Mucosa of descending colon (tissue), 3 donors: ENCODE data around the gene ALG8. TPM values are rescaled to one million over a fixed set of nuclear protein-coding genes. Genes with fewer than 3 reads are reported as not detected.

Experiments
- ATAC-seq: fragments of 200-7000 bp; cut with Tn5 transposase; one replicate; pipeline ENCODE4 v1.9.1; 2020; ENCODE audit warnings: mild to moderate bottlenecking, moderate library complexity
- DNase-seq, 3 donors: peaks; one replicate each; pipeline ENCODE4 v3.0.0-alpha.2; 2020
- H3K36me3 ChIP-seq: fragments of 200-600 bp; one replicate; pipeline ENCODE4 v1.8.0; 2021; ENCODE audit warnings: low read depth, mild to moderate bottlenecking
- H3K4me1 ChIP-seq: fragments of 200-600 bp; one replicate; pipeline ENCODE4 v1.8.0; 2021; ENCODE audit warnings: low read depth, mild to moderate bottlenecking
- H3K4me3 ChIP-seq: fragments of 200-600 bp; one replicate; pipeline ENCODE4 v1.8.0; 2021; ENCODE audit warnings: mild to moderate bottlenecking
- H3K9me3 ChIP-seq: fragments of 200-600 bp; one replicate; pipeline ENCODE4 v1.8.0; 2021; ENCODE audit warnings: mild to moderate bottlenecking
- intact Hi-C, 2 donors: fragments of 100-400 bp; cut with DNase I in 1 of 2; cut with micrococcal nuclease in 1 of 2; formaldehyde crosslinking; loops; one replicate each; pipeline versions ENCODE4 v1.11.0 to v1.11.1; 2022; cut with DNase I, micrococcal nuclease
- total RNA-seq, 3 donors: library from RNA; stranded (reverse); fragmentation: NEBNext Ultra II Directional in 2 of 3; extraction: Animal tissue kit (Norgen Biotek cat#: 25700) in 2 of 3; gene quantifications; one replicate each; pipeline versions ENCODE4 v1.2.1 to v1.2.4, GENCODE V29; 2021 to 2023
- TF ChIP-seq, protein P1 (sequence below): fragments of 200-600 bp; IDR thresholded peaks from one replicate; pipeline ENCODE4 v1.8.0; 2022; ENCODE audit warnings: antibody characterized with exemption, mild to moderate bottlenecking
- donor health status: DM: no; HTN: no; CAD: no; lungs with moderate emphysema.
- donor health status: DM: no; HTN: no; CAD: no.
- donor health status: DM: no; HTN: yes; CAD: no.

Gene ALG8
- total RNA-seq, 3 donors from 2014 or later, result 24.3 to 32.7 (median 28.3) TPM

DNA sequence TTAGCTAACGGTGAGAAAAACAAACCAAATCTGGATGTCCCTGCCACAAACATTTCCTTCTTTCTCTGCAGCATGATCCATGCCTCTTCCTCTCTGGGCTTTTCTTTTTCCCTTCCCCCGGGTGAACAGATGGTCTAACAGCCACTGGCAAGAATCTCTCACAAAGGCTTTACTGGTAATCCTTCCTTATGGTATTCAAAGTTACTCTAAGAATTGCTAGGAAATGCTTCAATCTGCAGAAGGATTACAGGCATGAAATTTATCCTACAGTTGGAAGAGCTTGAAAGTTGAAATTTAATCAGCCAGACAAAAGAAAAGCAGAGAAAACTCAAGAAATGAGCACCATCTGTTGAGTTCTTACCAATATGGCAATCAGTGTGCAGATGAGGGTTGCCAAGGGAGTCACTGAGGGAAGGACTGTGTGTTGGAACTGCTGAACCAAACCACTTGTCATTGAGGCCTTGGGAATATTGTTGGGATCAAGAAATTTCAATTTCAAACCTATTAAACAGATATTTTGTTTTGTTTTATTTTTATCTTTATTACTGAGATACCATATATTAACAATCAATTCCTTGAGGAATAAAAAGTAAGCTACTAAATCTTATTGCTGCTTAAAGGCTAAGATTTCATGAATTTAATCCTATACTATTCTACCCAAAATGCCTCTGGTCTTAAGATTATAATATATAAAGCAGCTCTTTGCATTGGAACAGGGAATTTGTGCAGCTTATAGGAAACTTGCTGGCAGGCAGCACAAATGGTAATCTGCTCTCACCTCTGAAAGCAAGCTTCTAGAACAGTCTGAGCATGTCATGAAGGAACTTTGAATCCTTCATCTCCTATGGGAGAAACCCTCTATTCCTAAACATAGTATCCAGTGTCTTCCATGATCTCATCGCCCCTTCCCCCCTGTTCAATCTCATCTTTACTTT is 30.1 kb downstream of the ALG8 start:
- Histone ChIP-seq H3K36me3 (no peaks in the 10 kb centered on the region), H3K4me1 (no peaks in the 10 kb centered on the region), H3K4me3 (no peak overlapping the region), H3K9me3 (no peaks in the 10 kb centered on the region)
- no peak for ATAC-seq
- intact Hi-C loops, result no loop called here
- DNase-seq, result no peak
- TF ChIP-seq, protein P1, sequence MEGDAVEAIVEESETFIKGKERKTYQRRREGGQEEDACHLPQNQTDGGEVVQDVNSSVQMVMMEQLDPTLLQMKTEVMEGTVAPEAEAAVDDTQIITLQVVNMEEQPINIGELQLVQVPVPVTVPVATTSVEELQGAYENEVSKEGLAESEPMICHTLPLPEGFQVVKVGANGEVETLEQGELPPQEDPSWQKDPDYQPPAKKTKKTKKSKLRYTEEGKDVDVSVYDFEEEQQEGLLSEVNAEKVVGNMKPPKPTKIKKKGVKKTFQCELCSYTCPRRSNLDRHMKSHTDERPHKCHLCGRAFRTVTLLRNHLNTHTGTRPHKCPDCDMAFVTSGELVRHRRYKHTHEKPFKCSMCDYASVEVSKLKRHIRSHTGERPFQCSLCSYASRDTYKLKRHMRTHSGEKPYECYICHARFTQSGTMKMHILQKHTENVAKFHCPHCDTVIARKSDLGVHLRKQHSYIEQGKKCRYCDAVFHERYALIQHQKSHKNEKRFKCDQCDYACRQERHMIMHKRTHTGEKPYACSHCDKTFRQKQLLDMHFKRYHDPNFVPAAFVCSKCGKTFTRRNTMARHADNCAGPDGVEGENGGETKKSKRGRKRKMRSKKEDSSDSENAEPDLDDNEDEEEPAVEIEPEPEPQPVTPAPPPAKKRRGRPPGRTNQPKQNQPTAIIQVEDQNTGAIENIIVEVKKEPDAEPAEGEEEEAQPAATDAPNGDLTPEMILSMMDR, result no peak

DNA sequence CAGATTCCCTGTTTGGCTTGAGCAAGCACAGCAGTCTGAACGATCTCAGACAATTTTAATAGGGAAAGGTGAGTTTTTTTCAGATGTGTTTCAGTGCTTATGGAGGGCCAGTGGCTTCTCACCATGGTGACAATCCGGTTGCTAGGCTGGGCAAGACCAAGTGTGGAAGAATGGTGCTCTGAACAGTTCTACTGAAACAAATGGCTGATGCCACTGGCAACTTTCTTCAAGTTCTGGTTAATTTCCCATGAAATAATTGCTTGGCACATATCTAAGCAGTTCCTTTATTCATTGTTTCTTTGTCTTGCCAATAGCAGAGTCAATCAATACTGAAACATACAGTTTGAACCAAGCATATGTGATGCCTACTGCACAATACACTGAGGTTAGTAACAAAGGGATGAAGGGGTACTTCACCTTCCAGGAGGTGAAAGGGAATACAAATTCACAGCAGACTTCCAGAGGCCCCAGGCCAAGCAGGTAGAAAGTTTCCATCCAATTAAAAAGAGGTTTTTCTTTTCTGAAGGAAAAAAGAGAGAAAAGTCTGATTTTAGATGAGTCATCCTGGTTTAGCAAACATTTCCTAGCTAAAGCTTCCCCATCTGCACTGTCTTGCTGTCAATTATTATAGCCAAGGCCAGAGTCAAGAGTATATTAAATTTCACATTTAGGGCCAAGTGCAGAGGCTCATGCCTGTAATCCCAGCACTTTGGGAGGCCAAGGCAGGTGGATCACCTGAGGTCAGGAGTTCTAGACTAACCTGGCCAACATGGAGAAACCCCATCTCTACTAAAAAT is 38.6 kb downstream of the ALG8 start:
- no peak for ATAC-seq
- TF ChIP-seq, protein P1, result no peak

DNA sequence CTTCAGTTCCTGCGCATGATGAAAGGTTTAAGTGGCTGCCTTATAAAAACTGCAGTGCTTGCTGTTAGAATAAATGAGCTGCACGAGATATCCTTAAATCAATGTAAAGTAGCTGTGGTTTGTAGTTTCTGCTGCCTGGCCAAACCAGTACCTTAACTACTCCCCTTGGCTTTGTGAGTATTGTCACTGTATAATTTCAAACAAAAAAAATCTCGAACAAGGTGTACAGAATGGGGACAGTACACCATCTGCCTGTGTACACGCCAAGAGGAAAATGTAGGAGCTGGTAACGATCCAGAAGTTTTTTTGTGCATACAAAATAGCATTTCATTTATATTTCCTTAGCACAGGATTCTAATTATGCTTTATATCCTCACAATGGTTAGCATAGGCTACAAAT is 39.2 kb downstream of the ALG8 start:
- H3K9me3 ChIP-seq, result no peaks in the 10 kb centered on the region
- intact Hi-C loops, result no loop called here
- ATAC-seq, result no peak
- DNase-seq, result no peak
- TF ChIP-seq, protein P1, result no peak
- no peaks in the 10 kb centered on the region for H3K36me3 ChIP-seq
- no peak overlapping the region for H3K4me3 ChIP-seq
- no peaks in the 10 kb centered on the region for H3K4me1 ChIP-seq

More for the DNA sequence above, 38.6 kb downstream of the ALG8 start:
- DNase-seq, result no peak
- intact Hi-C loops, result no loop called here
- Histone ChIP-seq H3K36me3 (no peaks in the 10 kb centered on the region), H3K4me1 (no peaks in the 10 kb centered on the region), H3K9me3 (no peaks in the 10 kb centered on the region), H3K4me3 (no peak overlapping the region)

DNA sequence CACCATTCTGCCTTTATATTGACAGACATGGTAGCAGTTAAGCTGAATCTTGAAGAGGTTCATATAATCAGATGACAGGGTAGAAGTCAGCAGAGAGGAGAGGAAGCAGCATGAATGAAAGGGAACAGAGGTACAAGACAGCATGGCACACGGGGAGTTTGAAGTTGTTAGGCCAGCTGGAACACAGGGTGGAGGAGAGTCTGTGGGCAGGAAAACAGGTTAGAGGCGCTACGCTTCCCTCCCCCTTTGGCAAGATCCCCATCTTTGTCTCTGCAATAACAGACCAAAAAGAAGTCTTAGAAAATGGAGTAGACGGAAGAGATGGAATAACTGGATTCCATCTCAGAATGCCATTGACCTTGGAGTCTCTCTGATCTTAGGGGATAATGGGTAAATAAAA is 39.8 kb downstream of the ALG8 start:
- no peaks in the 10 kb centered on the region for H3K9me3 ChIP-seq
- TF ChIP-seq, protein P1, result no peak
- intact Hi-C loops, result no loop called here
- no peak overlapping the region for H3K4me3 ChIP-seq
- no peaks in the 10 kb centered on the region for H3K4me1 ChIP-seq
- ATAC-seq (no peak), DNase-seq (no peak)
- no peaks in the 10 kb centered on the region for H3K36me3 ChIP-seq

DNA sequence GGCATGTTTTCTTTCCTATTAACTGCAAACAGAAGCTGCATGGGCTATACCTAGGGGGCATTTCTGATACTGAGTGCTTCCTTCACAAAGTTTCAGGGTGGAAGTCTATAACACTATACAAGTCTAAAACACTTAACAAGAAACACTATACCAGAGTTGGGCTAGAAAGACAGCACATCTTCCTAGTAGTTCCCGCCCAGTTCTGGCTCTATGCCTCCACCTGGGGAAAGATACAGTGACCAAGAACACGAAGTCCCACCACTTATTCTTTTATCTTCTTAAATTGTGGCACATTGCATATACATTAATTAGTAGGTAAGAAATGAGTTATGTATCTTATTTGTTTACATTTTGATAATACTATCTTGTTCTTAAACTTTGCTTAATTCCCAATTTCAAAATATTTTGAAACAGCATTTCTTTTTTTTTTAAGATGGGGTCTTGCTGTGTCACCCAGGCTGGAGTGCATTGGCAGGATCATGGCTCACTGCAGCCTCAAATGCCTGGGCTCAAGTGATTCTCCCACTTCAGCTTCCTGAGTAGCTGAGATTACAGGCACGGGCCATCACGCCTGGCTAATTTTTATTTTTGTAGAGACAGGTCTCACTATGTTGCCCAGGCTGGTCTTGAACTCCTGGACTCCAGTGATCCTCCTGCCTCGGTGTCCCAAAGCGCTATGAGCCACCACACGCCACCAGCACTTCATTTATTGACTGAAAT is 41.6 kb downstream of the ALG8 start:
- H3K4me1 ChIP-seq, result no peaks in the 10 kb centered on the region
- intact Hi-C loops, result no loop called here
- DNase-seq (no peak), ATAC-seq (no peak)
- no peaks in the 10 kb centered on the region for H3K36me3 ChIP-seq
- TF ChIP-seq, protein P1, result no peak
- no peaks in the 10 kb centered on the region for H3K9me3 ChIP-seq
- H3K4me3 ChIP-seq, result no peak overlapping the region
